PC-3 (cell line): ENCODE measurements around the gene SAPCD2. TPM values are rescaled to one million over a fixed set of nuclear protein-coding genes. Genes with fewer than 3 reads are reported as not detected.

Source experiments
- ATAC-seq: fragments of 200-7000 bp; cut with Tn5 transposase; 2 replicates; pipeline ENCODE4 v1.9.1; 2020; ENCODE audit warnings: mild to moderate bottlenecking, moderate library complexity
- BruUV-seq: library from RNA; stranded (reverse); fragments of 400-500 nt; replicated peaks from 2 replicates; lab custom pipeline; 2021; lab: Mats Ljungman, UMichigan
- CTCF ChIA-PET: fragments of 300-600 bp; sonication (Branson Sonifier 250); formaldehyde crosslinking; loops from one replicate; lab custom pipeline; 2022; ENCODE audit warnings: antibody characterized with exemption; lab: Charles Lee
- POLR2A ChIA-PET: fragments of 300-600 bp; sonication (Branson Sonifier 250); formaldehyde crosslinking; loops from one replicate; lab custom pipeline; 2022; ENCODE audit warnings: antibody characterized with exemption; ENCODE audit not compliant: unreplicated experiment; lab: Charles Lee
- DNase-seq: peaks from one replicate; pipeline ENCODE4 v3.0.0-alpha.2; 2015
- H2AFZ ChIP-seq: fragments of 300-600 bp; sonication (generic); 2 replicates; pipeline ENCODE4 v1.6.0; 2016; ENCODE audit warnings: antibody characterized with exemption, low read length
- H3F3A ChIP-seq: fragments of 300-600 bp; sonication (generic); one replicate; pipeline ENCODE4 v1.6.0; 2017; ENCODE audit warnings: antibody characterized with exemption, low read length, control low read depth, mild to moderate bottlenecking; ENCODE audit not compliant: unreplicated experiment
- H3K27ac ChIP-seq: fragments of 300-600 bp; sonication (generic); 2 replicates; pipeline ENCODE4 v1.5.1; 2016; ENCODE audit warnings: mild to moderate bottlenecking, low read length
- H3K27me3 ChIP-seq: fragments of 300-600 bp; sonication (generic); 2 replicates; pipeline ENCODE4 v1.6.1; 2016; ENCODE audit warnings: low read length, mixed read lengths
- H3K36me3 ChIP-seq: fragments of 300-600 bp; sonication (generic); 2 replicates; pipeline ENCODE4 v1.6.1; 2016; ENCODE audit warnings: low read depth, mixed run types, low read length, mixed read lengths
- H3K4me1 ChIP-seq: fragments of 300-600 bp; sonication (generic); 2 replicates; pipeline ENCODE4 v1.5.1; 2016; ENCODE audit warnings: low read length; ENCODE audit not compliant: insufficient read depth
- H3K4me2 ChIP-seq: fragments of 300-600 bp; sonication (generic); 2 replicates; pipeline ENCODE4 v1.6.0; 2016; ENCODE audit warnings: low read length
- H3K4me3 ChIP-seq: fragments of 300-600 bp; sonication (generic); 2 replicates; pipeline ENCODE4 v1.5.1; 2016; ENCODE audit warnings: mild to moderate bottlenecking, low read length, mixed read lengths
- H3K79me2 ChIP-seq: fragments of 300-600 bp; sonication (generic); 2 replicates; pipeline ENCODE4 v1.6.1; 2017; ENCODE audit warnings: low read length, mixed read lengths
- H3K9ac ChIP-seq: fragments of 300-600 bp; sonication (generic); 2 replicates; pipeline ENCODE4 v1.6.0; 2016; ENCODE audit warnings: mild to moderate bottlenecking, low read length
- H3K9me2 ChIP-seq: fragments of 300-600 bp; sonication (generic); replicated peaks from 2 replicates; pipeline ENCODE4 v1.6.1; 2016; ENCODE audit warnings: mixed run types, low read length, mixed read lengths
- H3K9me3 ChIP-seq: fragments of 300-600 bp; sonication (generic); 2 replicates; pipeline ENCODE4 v1.6.1; 2016; ENCODE audit warnings: low read length, mixed read lengths
- H4K20me1 ChIP-seq: fragments of 300-600 bp; sonication (generic); 2 replicates; pipeline ENCODE4 v1.6.1; 2016; ENCODE audit warnings: low read length, mixed read lengths
- EZH2 ChIP-seq: fragments of 300-600 bp; sonication (generic); IDR thresholded peaks from one replicate; pipeline ENCODE4 v1.6.1; 2017; ENCODE audit warnings: antibody characterized with exemption, mild to moderate bottlenecking, low read length; ENCODE audit not compliant: unreplicated experiment
- EZH2phosphoT487 ChIP-seq: fragments of 300-600 bp; sonication (generic); IDR thresholded peaks from 2 replicates; pipeline ENCODE4 v1.6.1; 2018; ENCODE audit warnings: mild to moderate bottlenecking, antibody characterized with exemption, low read length, borderline replicate concordance
- intact Hi-C: fragments of 100-400 bp; cut with micrococcal nuclease; formaldehyde crosslinking; loops from 2 replicates; pipeline ENCODE4 v1.9.0; 2023
- total RNA-seq: library from RNA; depleted of rRNA; stranded (reverse); fragments of >200 nt; gene quantifications from 2 replicates; pipeline ENCODE4 v1.2.3, GENCODE V29; 2014
- TF ChIP-seq, protein P1 (sequence below): fragments of 300-600 bp; sonication (generic); conservative IDR thresholded peaks from 2 replicates; pipeline ENCODE4 v1.5.1; 2017; ENCODE audit warnings: antibody characterized with exemption, low read depth, mild to moderate bottlenecking, low read length

SAPCD2 gene
- total RNA-seq, 1 experiment from 2014 or later = 98.4 TPM

DNA sequence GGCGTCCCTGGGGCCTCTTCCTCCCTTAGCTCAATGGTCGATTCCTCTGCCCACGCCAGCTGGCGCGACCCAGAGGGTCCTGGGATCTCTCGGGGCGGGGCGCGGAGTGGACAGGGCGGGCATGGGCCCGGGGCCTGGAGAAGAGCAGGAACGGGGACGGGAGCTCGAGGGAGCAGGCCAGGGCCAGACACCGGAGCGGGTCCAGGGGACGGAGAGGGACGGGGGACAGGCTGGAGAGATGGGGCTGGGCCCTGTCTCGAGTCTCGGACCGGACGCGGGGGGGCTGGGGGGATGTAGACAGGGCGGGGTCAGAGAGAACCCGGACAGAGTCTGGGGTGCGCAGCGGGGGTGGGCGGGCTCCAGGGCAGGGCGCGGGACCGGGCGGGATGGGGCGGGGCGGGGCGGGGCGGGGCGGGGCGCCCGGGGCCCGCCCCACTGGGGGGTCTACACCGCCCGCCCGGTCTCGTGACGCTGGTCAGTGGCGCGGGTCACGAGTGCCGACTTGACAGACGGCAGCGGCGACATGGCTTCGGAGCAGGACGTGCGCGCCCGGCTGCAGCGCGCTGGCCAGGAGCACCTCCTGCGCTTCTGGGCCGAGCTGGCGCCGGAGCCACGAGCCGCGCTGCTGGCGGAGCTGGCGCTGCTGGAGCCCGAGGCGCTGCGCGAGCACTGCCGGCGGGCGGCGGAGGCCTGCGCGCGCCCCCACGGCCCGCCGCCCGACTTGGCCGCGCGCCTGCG, 6.8 kb upstream of the SAPCD2 start, which contains the start of gene UAP1L1:
UAP1L1 (plus strand) TSS at position 508 of the 738 bp plus-strand sequence; CDS start at position 524, 16 bp downstream.
- Histone ChIP-seq H3K9me2 (no peaks in the 10 kb centered on the region), H3K27me3 (no peaks in the 10 kb centered on the region), H4K20me1 (no peaks in the 10 kb centered on the region), H2AFZ (peak within 1 kb of the TSS; percentile 42; the same call in 1 of the 2 replicates), H3K27ac (no peak within 1 kb of the TSS), H3K4me3 (peak within 1 kb of the TSS; percentile 73), H3K4me2 (peak within 1 kb of the TSS; percentile 85), H3K4me1 (no peaks in the 10 kb centered on the region), H3K79me2 (peaks cover 8% of the 10 kb centered on the region; the same call in 1 of the 2 replicates), H3K36me3 (no peaks in the 10 kb centered on the region), H3K9me3 (no peaks in the 10 kb centered on the region), H3K9ac (peak within 1 kb of the TSS; percentile 45; the same call in 1 of the 2 replicates), H3F3A (no peaks in the 10 kb centered on the region)
- peak; percentile 74 for ATAC-seq
- TF ChIP-seq EZH2phosphoT487 (no peak), EZH2 (no peak)
- TF ChIP-seq, protein P1, sequence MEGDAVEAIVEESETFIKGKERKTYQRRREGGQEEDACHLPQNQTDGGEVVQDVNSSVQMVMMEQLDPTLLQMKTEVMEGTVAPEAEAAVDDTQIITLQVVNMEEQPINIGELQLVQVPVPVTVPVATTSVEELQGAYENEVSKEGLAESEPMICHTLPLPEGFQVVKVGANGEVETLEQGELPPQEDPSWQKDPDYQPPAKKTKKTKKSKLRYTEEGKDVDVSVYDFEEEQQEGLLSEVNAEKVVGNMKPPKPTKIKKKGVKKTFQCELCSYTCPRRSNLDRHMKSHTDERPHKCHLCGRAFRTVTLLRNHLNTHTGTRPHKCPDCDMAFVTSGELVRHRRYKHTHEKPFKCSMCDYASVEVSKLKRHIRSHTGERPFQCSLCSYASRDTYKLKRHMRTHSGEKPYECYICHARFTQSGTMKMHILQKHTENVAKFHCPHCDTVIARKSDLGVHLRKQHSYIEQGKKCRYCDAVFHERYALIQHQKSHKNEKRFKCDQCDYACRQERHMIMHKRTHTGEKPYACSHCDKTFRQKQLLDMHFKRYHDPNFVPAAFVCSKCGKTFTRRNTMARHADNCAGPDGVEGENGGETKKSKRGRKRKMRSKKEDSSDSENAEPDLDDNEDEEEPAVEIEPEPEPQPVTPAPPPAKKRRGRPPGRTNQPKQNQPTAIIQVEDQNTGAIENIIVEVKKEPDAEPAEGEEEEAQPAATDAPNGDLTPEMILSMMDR = no peak
- peak; percentile 26 for DNase-seq
- BruUV-seq = no TSS peak
- POLR2A ChIA-PET = no interaction called here
- CTCF ChIA-PET = no interaction called here
- intact Hi-C loops = no loop called here

DNA sequence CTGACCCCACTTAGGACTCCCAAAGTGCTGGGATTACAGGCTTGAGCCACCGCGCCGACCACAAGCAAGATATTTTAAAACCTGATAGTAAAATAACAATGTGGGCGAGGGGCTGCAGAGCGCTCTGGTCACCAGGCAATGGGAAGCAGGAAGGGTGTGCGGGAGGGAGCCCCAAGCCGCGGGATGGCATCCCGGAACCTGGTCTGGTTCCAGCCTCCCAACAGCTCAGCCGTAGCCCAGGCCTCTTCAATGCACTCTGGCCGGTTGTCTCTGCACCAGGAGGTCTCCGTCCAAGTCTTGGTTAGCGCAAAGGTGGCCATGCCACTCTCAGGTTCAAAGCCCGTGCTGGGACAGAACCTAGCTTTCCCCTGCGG, 6.3 kb upstream of the SAPCD2 start:
- POLR2A ChIA-PET = no interaction called here
- no peak overlapping the region for H3K4me3 ChIP-seq
- no peak for ATAC-seq

More for the DNA sequence above, 6.3 kb upstream of the SAPCD2 start:
- no peak overlapping the region for H2AFZ ChIP-seq
- H3K9me2 ChIP-seq = no peaks in the 10 kb centered on the region
- no peak overlapping the region for H3K27ac ChIP-seq
- no peaks in the 10 kb centered on the region for H3K4me1 ChIP-seq
- no peaks in the 10 kb centered on the region for H3K36me3 ChIP-seq
- H3K27me3 ChIP-seq = no peaks in the 10 kb centered on the region
- H3K4me2 ChIP-seq = no peak overlapping the region
- no peaks in the 10 kb centered on the region for H3K9me3 ChIP-seq
- peaks cover 8% of the 10 kb centered on the region; the same call in 1 of the 2 replicates for H3K79me2 ChIP-seq
- H3F3A ChIP-seq = no peaks in the 10 kb centered on the region
- CTCF ChIA-PET = no interaction called here
- no peak for DNase-seq
- intact Hi-C loops = no loop called here
- H3K9ac ChIP-seq = no peak overlapping the region
- TF ChIP-seq, protein P1 = no peak
- TF ChIP-seq EZH2phosphoT487 (no peak), EZH2 (no peak)
- H4K20me1 ChIP-seq = no peaks in the 10 kb centered on the region
- BruUV-seq = no TSS peak
